GM23248 (cell line): ENCODE results near the gene KANTR. TPM values are rescaled to one million over a fixed set of nuclear protein-coding genes. Genes with fewer than 3 reads are reported as not detected.

ENCODE experiments used
- DNase-seq: peaks from one replicate; pipeline ENCODE4 v3.0.0-alpha.2; 2015
- H2AFZ ChIP-seq: fragments of 200-600 bp; sonication (generic); 2 replicates; pipeline ENCODE4 v1.6.1; 2016; ENCODE audit warnings: antibody characterized with exemption
- H3F3A ChIP-seq: fragments of 200-600 bp; sonication (generic); 2 replicates; pipeline ENCODE4 v1.6.1; 2016; ENCODE audit warnings: mild to moderate bottlenecking, antibody characterized with exemption, mixed run types; ENCODE audit not compliant: insufficient read depth
- H3K27ac ChIP-seq: fragments of 200-600 bp; sonication (generic); 2 replicates; pipeline ENCODE4 v1.5.1; 2016; ENCODE audit warnings: mild to moderate bottlenecking
- H3K27me3 ChIP-seq: fragments of 200-600 bp; sonication (generic); replicated peaks from 2 replicates; pipeline ENCODE4 v1.6.1; 2016; ENCODE audit warnings: mild to moderate bottlenecking; ENCODE audit not compliant: insufficient read depth
- H3K36me3 ChIP-seq: fragments of 200-600 bp; sonication (generic); 2 replicates; pipeline ENCODE4 v1.6.1; 2016; ENCODE audit warnings: low read depth, mild to moderate bottlenecking
- H3K4me1 ChIP-seq: fragments of 200-600 bp; sonication (generic); 2 replicates; pipeline ENCODE4 v1.6.1; 2016; ENCODE audit warnings: mild to moderate bottlenecking; ENCODE audit not compliant: insufficient read depth
- H3K4me2 ChIP-seq: fragments of 200-600 bp; sonication (generic); one replicate; pipeline ENCODE4 v1.6.1; 2016; ENCODE audit warnings: mild to moderate bottlenecking; ENCODE audit not compliant: unreplicated experiment
- H3K4me3 ChIP-seq: fragments of 200-600 bp; sonication (generic); 2 replicates; pipeline ENCODE4 v1.5.1; 2016; ENCODE audit warnings: mild to moderate bottlenecking
- H3K79me2 ChIP-seq: fragments of 200-600 bp; sonication (generic); 2 replicates; pipeline ENCODE4 v1.6.1; 2016; ENCODE audit warnings: mild to moderate bottlenecking; ENCODE audit not compliant: insufficient read depth
- H3K9ac ChIP-seq: fragments of 200-600 bp; sonication (generic); 2 replicates; pipeline ENCODE4 v1.6.1; 2016; ENCODE audit warnings: mild to moderate bottlenecking
- H3K9me2 ChIP-seq: fragments of 200-600 bp; sonication (generic); 2 replicates; pipeline ENCODE4 v1.6.1; 2016; ENCODE audit warnings: mixed run types, mild to moderate bottlenecking, moderate library complexity; ENCODE audit not compliant: insufficient read depth
- H3K9me3 ChIP-seq: fragments of 200-600 bp; sonication (generic); one replicate; pipeline ENCODE4 v1.6.1; 2017; ENCODE audit warnings: low read depth
- H4K20me1 ChIP-seq: fragments of 200-600 bp; sonication (generic); 2 replicates; pipeline ENCODE4 v1.6.0; 2016; ENCODE audit not compliant: insufficient read depth
- EZH2 ChIP-seq: fragments of 200-600 bp; sonication (generic); IDR thresholded peaks from 2 replicates; pipeline ENCODE4 v1.6.1; 2018; ENCODE audit warnings: antibody characterized with exemption, mild to moderate bottlenecking; ENCODE audit not compliant: insufficient read depth, poor library complexity, severe bottlenecking
- EZH2phosphoT487 ChIP-seq: fragments of 200-600 bp; sonication (generic); IDR thresholded peaks from 2 replicates; pipeline ENCODE4 v1.6.1; 2018; ENCODE audit warnings: antibody characterized with exemption, moderate library complexity, mild to moderate bottlenecking, low read depth; ENCODE audit not compliant: insufficient read depth
- WGBS, 2 experiments: methylation state at CpG; one replicate each; pipeline ENCODE4 v1.1.6; 2015 to 2017; ENCODE audit warnings: low lambda C conversion rate in 2 of 2, low coverage in 1 of 2; ENCODE audit errors: missing lambda C conversion rate in 2 of 2; 5-methylcytosine and 5-hydroxymethylcytosine counted together
- in situ Hi-C: fragments of 300-500 bp; cut with MboI; formaldehyde crosslinking; loops from 2 replicates; pipeline ENCODE4 v1.15.0; 2020
- polyA plus RNA-seq: library from polyadenylated mRNA; unstranded; fragments of >200 nt; fragmentation: Nextera tagmentation; extraction: Ambion mirVana; gene quantifications from 2 replicates; pipeline ENCODE4 v1.2.1, GENCODE V29; 2016
- total RNA-seq: library from RNA; depleted of rRNA; stranded (reverse); fragments of >200 nt; shearing (Covaris generic); gene quantifications from 2 replicates; pipeline ENCODE4 v1.2.3, GENCODE V29; 2014

KANTR gene
- total and polyA plus RNA-seq, 2 experiments from 2014 or later, result 0.79 to 2.1 TPM

- no peak overlapping the region for H3K4me3 ChIP-seq
- no peaks in the 10 kb centered on the region for H4K20me1 ChIP-seq
- H3K9me2 ChIP-seq, result no peaks in the 10 kb centered on the region
- peak; percentile 21 for DNase-seq
- peaks cover 5% of the 10 kb centered on the region for H3F3A ChIP-seq
- H3K9me3 ChIP-seq, result no peaks in the 10 kb centered on the region
- no peak overlapping the region for H3K9ac ChIP-seq
- 13 to 58% methylated on average over 3 to 6 of the region's 6 CpGs for WGBS, 2 experiments
- no peaks in the 10 kb centered on the region; the same call in 1 of the 2 replicates for H3K36me3 ChIP-seq
- H3K27ac ChIP-seq, result no peak overlapping the region
- in situ Hi-C loops, result no loop called here
- no peak overlapping the region for H2AFZ ChIP-seq
- H3K4me2 ChIP-seq, result no peak overlapping the region
- peaks cover 22% of the 10 kb centered on the region for H3K79me2 ChIP-seq
- H3K4me1 ChIP-seq, result peaks cover 3% of the 10 kb centered on the region; the same call in 1 of the 2 replicates
- TF ChIP-seq EZH2, result no peak
- no peak for TF ChIP-seq EZH2phosphoT487
- no peaks in the 10 kb centered on the region for H3K27me3 ChIP-seq
These were observed 7.5 kb upstream of the KANTR start for GRCh38 chrX:53086464-53086863.

- H3K9ac ChIP-seq, result no peak overlapping the region
- no peak overlapping the region for H2AFZ ChIP-seq
- peaks cover 5% of the 10 kb centered on the region for H3F3A ChIP-seq
- in situ Hi-C loops, result no loop called here
- no peak for DNase-seq
- peaks cover 3% of the 10 kb centered on the region; the same call in 1 of the 2 replicates for H3K4me1 ChIP-seq
- H3K4me2 ChIP-seq, result no peak overlapping the region
- TF ChIP-seq EZH2 (no peak), EZH2phosphoT487 (no peak)
- no peaks in the 10 kb centered on the region for H3K27me3 ChIP-seq
- no peaks in the 10 kb centered on the region; the same call in 1 of the 2 replicates for H3K36me3 ChIP-seq
- no peaks in the 10 kb centered on the region for H4K20me1 ChIP-seq
- H3K9me3 ChIP-seq, result no peaks in the 10 kb centered on the region
- no peaks in the 10 kb centered on the region for H3K9me2 ChIP-seq
- 74 to 89% methylated on average over 1 to 3 of the region's 3 CpGs for WGBS, 2 experiments
- no peak overlapping the region for H3K27ac ChIP-seq
- H3K4me3 ChIP-seq, result no peak overlapping the region
- peaks cover 21% of the 10 kb centered on the region for H3K79me2 ChIP-seq
These were observed 6.5 kb upstream of the KANTR start for GRCh38 chrX:53087388-53087831.

- no peaks in the 10 kb centered on the region; the same call in 1 of the 2 replicates for H3K36me3 ChIP-seq
- no peaks in the 10 kb centered on the region for H4K20me1 ChIP-seq
- no peaks in the 10 kb centered on the region for H3K9me3 ChIP-seq
- H3K4me1 ChIP-seq, result peaks cover 3% of the 10 kb centered on the region; the same call in 1 of the 2 replicates
- H3K79me2 ChIP-seq, result peaks cover 11% of the 10 kb centered on the region
- TF ChIP-seq EZH2 (no peak), EZH2phosphoT487 (no peak)
- peak overlapping the region; percentile 86 for H3K4me2 ChIP-seq
- peaks cover 6% of the 10 kb centered on the region for H3F3A ChIP-seq
- H3K27ac ChIP-seq, result peak overlapping the region; percentile 97
- peak overlapping the region; percentile 81 for H3K4me3 ChIP-seq
- peak; percentile 80 for DNase-seq
- 41 to 42% methylated on average over 39 to 40 of the region's 51 CpGs for whole genome bisulfite sequencing, 2 experiments
- H3K9ac ChIP-seq, result peak overlapping the region; percentile 97
- H3K9me2 ChIP-seq, result no peaks in the 10 kb centered on the region
- peak overlapping the region; percentile 91 for H2AFZ ChIP-seq
- in situ Hi-C loops, result no loop called here
- H3K27me3 ChIP-seq, result no peaks in the 10 kb centered on the region
These were observed 5.6 kb upstream of the KANTR start for GRCh38 chrX:53088136-53088974.

- H3K4me3 ChIP-seq, result peak overlapping the region; percentile 81
- no peak for TF ChIP-seq EZH2
- TF ChIP-seq EZH2phosphoT487, result no peak
- H3K27ac ChIP-seq, result peak overlapping the region; percentile 97
- 8 to 10% methylated on average over 11 of the region's 11 CpGs for WGBS, 2 experiments
- H3F3A ChIP-seq, result peaks cover 9% of the 10 kb centered on the region
- H3K9me2 ChIP-seq, result no peaks in the 10 kb centered on the region
- no peaks in the 10 kb centered on the region; the same call in 1 of the 2 replicates for H3K36me3 ChIP-seq
- peak overlapping the region; percentile 86 for H3K4me2 ChIP-seq
- H3K9ac ChIP-seq, result peak overlapping the region; percentile 97
- in situ Hi-C loops, result no loop called here
- H3K9me3 ChIP-seq, result no peaks in the 10 kb centered on the region
- H4K20me1 ChIP-seq, result no peaks in the 10 kb centered on the region
- no peaks in the 10 kb centered on the region for H3K27me3 ChIP-seq
- peak overlapping the region; percentile 91 for H2AFZ ChIP-seq
- peak; percentile 76 for DNase-seq
- H3K79me2 ChIP-seq, result peaks cover 2% of the 10 kb centered on the region; the same call in 1 of the 2 replicates
- H3K4me1 ChIP-seq, result no peaks in the 10 kb centered on the region; the same call in 1 of the 2 replicates
These were observed 4.6 kb upstream of the KANTR start for GRCh38 chrX:53089224-53089842.
